Activated CD4-positive, alpha-beta memory T cell treated with anti-CD3 and anti-CD28 coated beads for 36 hours (primary cell): ENCODE measurements around the gene SLC44A2. TPM values are rescaled to one million over a fixed set of nuclear protein-coding genes. Genes with fewer than 3 reads are reported as not detected.

Experiments used
- CTCF ChIA-PET: fragments of 350-600 bp; sonication (Branson Sonifier 250); formaldehyde crosslinking; loops from one replicate; lab custom pipeline; 2021; ENCODE audit warnings: antibody characterized with exemption, inconsistent platforms; lab: Charles Lee
- POLR2A ChIA-PET: fragments of 350-600 bp; sonication (Branson Sonifier 250); formaldehyde crosslinking; loops from one replicate; lab custom pipeline; 2021; ENCODE audit warnings: antibody characterized with exemption; lab: Charles Lee
- DNase-seq: peaks from one replicate; pipeline ENCODE4 v3.0.0-alpha.2; 2020
- H3K27ac Mint-ChIP-seq: one replicate; pipeline ENCODE4 v1.8.0; 2021; ENCODE audit warnings: mixed read lengths
- H3K27me3 Mint-ChIP-seq: one replicate; pipeline ENCODE4 v1.8.0; 2021; ENCODE audit warnings: mixed read lengths
- H3K36me3 Mint-ChIP-seq: one replicate; pipeline ENCODE4 v1.8.0; 2021; ENCODE audit warnings: mixed read lengths
- H3K4me1 Mint-ChIP-seq: one replicate; pipeline ENCODE4 v1.8.0; 2021; ENCODE audit warnings: low read depth, mixed read lengths
- H3K4me3 Mint-ChIP-seq: one replicate; pipeline ENCODE4 v1.8.0; 2021; ENCODE audit warnings: mild to moderate bottlenecking, mixed read lengths
- H3K9me3 Mint-ChIP-seq: one replicate; pipeline ENCODE4 v1.8.0; 2021; ENCODE audit warnings: mixed read lengths
- intact Hi-C: fragments of 100-400 bp; cut with micrococcal nuclease; formaldehyde crosslinking; loops from one replicate; pipeline ENCODE4 v1.15.1; 2023
- total RNA-seq, 2 experiments: library from RNA; stranded (reverse); gene quantifications; one replicate each; pipeline ENCODE4 v1.2.3, GENCODE V29; 2021

The SLC44A2 gene
- total RNA-seq, 2 experiments from 2014 or later: 89.3 to 94.6 TPM

DNA sequence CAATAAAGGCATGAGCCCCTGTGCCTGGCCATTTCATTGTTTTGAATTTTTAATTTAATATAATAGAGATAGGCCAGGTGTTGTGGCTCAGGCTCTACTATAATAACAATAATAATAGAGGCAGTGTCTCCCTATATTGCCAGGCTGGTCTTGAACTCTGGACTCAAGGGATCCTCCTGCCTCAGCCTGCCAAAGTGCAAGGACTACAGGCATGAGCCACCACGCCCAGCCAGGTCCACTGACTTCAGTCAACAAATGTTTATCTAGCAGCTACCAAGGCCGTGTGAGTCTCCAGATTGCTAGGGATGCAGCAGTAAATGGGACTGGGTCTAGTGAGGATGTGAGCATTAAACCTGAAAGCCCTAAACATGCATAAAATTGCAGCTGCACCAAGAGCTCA, 15.0 kb downstream of the SLC44A2 start:
- peaks cover 10% of the 10 kb centered on the region for H3K4me1 Mint-ChIP-seq
- CTCF ChIA-PET: interaction anchor here (0.6 to 13.7 kb wide), 2 partner anchors 59 kb away, joined by 3 to 293 read pairs; no protein-coding TSS in a partner anchor
- peak overlapping the region; percentile 5 for H3K27ac Mint-ChIP-seq
- no peak for DNase-seq
- H3K36me3 Mint-ChIP-seq: peaks cover 39% of the 10 kb centered on the region
- H3K9me3 Mint-ChIP-seq: no peaks in the 10 kb centered on the region
- POLR2A ChIA-PET: interaction anchor here (0.6 kb wide), 1 partner anchor 556 kb away, joined by 4 read pairs; no protein-coding TSS in a partner anchor
- H3K27me3 Mint-ChIP-seq: no peaks in the 10 kb centered on the region
- H3K4me3 Mint-ChIP-seq: no peak overlapping the region
- intact Hi-C loops: no loop called here

DNA sequence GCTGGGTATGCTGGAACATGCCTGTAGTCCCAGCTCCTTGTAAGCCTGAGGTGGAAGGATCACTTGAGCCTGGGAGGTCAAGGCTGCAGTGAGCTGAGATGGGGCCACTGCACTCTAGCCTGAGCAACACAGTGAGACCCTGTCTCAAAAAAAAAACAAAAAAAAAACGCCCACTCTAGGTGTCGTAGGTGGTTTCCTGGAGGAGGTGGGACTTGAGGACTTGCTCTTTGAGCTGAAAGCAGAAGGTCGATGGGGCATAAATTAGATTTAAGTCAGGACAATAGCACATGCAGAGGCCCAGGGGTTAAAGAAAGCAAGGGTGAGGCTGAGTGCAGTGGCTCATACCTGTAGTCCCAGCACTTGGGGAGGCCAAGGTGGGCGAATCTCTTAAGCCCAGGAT, 15.9 kb downstream of the SLC44A2 start:
- ChIA-PET POLR2A (interaction anchor here (0.7 kb wide), 2 partner anchors 10 to 123 kb away, joined by 3 read pairs; no protein-coding TSS in a partner anchor), CTCF (interaction anchor here (0.6 to 13.7 kb wide), 3 partner anchors 8 to 60 kb away, joined by 3 to 293 read pairs (median 3); no protein-coding TSS in a partner anchor)
- intact Hi-C loops: no loop called here
- H3K27me3 Mint-ChIP-seq: no peaks in the 10 kb centered on the region
- peak overlapping the region; percentile 23 for H3K27ac Mint-ChIP-seq
- H3K36me3 Mint-ChIP-seq: peaks cover 34% of the 10 kb centered on the region
- H3K9me3 Mint-ChIP-seq: no peaks in the 10 kb centered on the region
- no peak for DNase-seq
- H3K4me1 Mint-ChIP-seq: peaks cover 10% of the 10 kb centered on the region
- H3K4me3 Mint-ChIP-seq: no peak overlapping the region

DNA sequence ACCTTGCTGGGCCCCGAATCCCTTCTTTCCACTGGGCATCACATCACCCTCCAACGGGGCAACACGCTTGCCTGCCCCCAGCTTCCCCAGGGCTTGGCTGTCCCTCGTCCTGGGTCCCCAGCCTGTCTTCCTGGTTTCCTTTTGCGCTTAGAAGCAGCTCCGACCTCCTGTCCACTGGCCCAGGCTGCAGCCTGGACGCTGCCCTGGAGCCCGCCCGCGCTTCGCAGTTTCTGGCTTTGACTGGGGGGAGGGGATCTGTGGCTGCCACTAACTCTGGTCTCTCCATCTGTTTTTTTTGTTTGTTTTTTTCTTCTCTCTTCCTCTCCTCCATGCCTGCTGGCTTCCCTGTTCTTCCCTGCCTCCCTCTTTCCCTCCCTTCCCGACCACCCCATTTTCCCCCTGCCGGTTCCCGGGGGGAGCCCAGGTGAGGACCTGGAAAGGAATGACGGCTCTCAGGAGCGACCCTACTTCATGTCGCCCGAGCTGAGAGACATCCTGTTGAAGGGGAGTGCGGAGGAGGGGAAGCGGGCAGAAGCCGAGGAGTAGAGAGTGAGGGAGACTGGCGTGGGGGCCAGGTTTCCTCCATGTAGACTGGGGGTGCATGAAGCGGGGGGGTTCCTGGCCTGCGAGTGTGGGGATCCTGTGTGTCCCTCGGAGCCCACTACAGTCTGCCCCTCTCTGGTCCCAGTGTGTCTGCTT, 17.3 kb downstream of the SLC44A2 start:
- peaks cover 20% of the 10 kb centered on the region for H3K36me3 Mint-ChIP-seq
- peaks cover 10% of the 10 kb centered on the region for H3K4me1 Mint-ChIP-seq
- ChIA-PET CTCF (interaction anchor here (13.7 kb wide), 1 partner anchor 61 kb away, joined by 293 read pairs; no protein-coding TSS in a partner anchor), POLR2A (interaction anchor here (0.9 kb wide), 1 partner anchor 40 kb away, joined by 3 read pairs; no protein-coding TSS in a partner anchor)
- peak overlapping the region; percentile 46 for H3K27ac Mint-ChIP-seq
- no peaks in the 10 kb centered on the region for H3K9me3 Mint-ChIP-seq
- no peaks in the 10 kb centered on the region for H3K27me3 Mint-ChIP-seq
- DNase-seq: no peak
- intact Hi-C loops: no loop called here
- H3K4me3 Mint-ChIP-seq: no peak overlapping the region

- H3K4me3 Mint-ChIP-seq: no peak overlapping the region
Measured at GRCh38 chr19:10643172-10643967, 18.0 kb downstream of the SLC44A2 start.

DNA sequence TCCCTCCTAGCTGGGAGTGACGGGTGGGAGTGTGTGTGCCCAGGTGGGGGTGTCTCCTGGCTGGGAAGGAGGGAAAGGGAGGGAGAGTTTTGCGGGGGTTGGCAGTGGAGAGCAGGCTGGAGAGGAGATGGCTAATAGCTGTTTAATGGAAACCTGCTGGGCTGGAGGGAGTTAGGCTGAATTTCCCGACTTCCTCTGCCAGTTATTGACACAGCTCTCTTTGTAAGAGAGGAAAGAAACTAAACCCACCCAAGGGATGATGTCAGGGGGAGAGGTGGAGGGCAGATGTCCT, 18.6 kb downstream of the SLC44A2 start:
- Mint-ChIP-seq H3K27me3 (no peaks in the 10 kb centered on the region), H3K4me3 (no peak overlapping the region), H3K4me1 (peaks cover 11% of the 10 kb centered on the region), H3K36me3 (peaks cover 14% of the 10 kb centered on the region), H3K9me3 (no peaks in the 10 kb centered on the region), H3K27ac (peak overlapping the region; percentile 16)
- DNase-seq: no peak
- intact Hi-C loops: loop anchor here (1.0 kb wide), 1 partner anchor 63 kb away; no protein-coding TSS in a partner anchor
- ChIA-PET POLR2A (interaction anchor here (0.6 to 1.2 kb wide), 3 partner anchors 18 to 62 kb away, joined by 3 to 7 read pairs (median 5); no protein-coding TSS in a partner anchor), CTCF (interaction anchor here (0.7 to 13.7 kb wide), 24 partner anchors 10 to 160 kb away, joined by 3 to 293 read pairs (median 6); partner anchors contain the start of genes CDKN2D, DNM2 and QTRT1)

More at GRCh38 chr19:10643172-10643967, 18.0 kb downstream of the SLC44A2 start:
- intact Hi-C loops: no loop called here
- DNase-seq: no peak
- peaks cover 14% of the 10 kb centered on the region for H3K36me3 Mint-ChIP-seq
- CTCF ChIA-PET: interaction anchor here (0.6 to 13.7 kb wide), 13 partner anchors 9 to 74 kb away, joined by 3 to 293 read pairs (median 6); partner anchors contain the start of genes CDKN2D, DNM2 and QTRT1
- peak overlapping the region; percentile 16 for H3K27ac Mint-ChIP-seq
- H3K4me1 Mint-ChIP-seq: peaks cover 9% of the 10 kb centered on the region
- H3K27me3 Mint-ChIP-seq: no peaks in the 10 kb centered on the region
- POLR2A ChIA-PET: interaction anchor here (0.6 to 1.2 kb wide), 2 partner anchors 17 to 62 kb away, joined by 5 to 7 read pairs; no protein-coding TSS in a partner anchor
- no peaks in the 10 kb centered on the region for H3K9me3 Mint-ChIP-seq

DNA sequence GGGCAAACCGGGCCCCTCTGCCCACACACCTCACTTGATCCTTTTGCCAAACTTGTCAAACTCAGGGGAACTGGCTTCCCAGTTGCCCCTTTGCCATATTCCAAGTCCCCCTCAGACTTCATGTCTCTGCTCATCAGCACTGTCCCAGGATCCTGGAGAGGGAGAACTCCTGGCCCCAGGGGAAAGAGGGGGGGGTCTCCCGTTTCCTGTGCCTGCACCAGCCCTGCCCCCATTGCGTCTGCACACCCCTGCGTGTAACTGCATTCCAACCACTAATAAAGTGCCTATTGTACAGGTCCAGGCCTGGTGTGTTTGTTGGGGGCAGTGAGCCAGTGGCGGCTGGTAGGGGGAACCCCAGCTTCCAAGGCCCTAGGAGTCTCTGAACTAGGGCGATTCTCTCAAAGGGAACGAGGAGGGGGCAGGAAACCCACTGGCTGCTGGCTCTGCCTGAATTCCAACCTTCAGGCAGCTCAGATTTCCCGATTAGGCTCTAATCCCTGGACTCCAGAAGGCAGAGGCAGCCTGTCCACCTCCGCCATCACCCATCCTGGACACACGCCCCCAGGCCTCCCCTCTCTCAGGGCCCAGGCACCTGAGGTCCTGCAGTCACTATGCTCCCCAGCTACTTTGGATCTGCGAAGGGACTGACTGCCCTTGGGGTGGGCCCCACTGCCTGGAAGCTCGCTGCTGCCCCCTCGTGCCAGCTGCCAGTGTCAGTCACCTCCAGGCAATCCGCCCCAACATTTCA, 19.1 kb downstream of the SLC44A2 start:
- ChIA-PET POLR2A (interaction anchor here (0.6 to 1.2 kb wide), 6 partner anchors 27 to 63 kb away, joined by 3 to 7 read pairs (median 3); partner anchors contain the start of gene QTRT1), CTCF (interaction anchor here (0.5 to 13.7 kb wide), 39 partner anchors 9 to 375 kb away, joined by 3 to 293 read pairs (median 4); partner anchors contain the start of genes CDKN2D, DNM2 and QTRT1)
- no peaks in the 10 kb centered on the region for H3K9me3 Mint-ChIP-seq
- H3K27me3 Mint-ChIP-seq: no peaks in the 10 kb centered on the region
- intact Hi-C loops: loop anchor here (1.0 kb wide), 1 partner anchor 63 kb away; no protein-coding TSS in a partner anchor
- H3K4me1 Mint-ChIP-seq: peaks cover 11% of the 10 kb centered on the region
- DNase-seq: peak; percentile 88
- H3K27ac Mint-ChIP-seq: peak overlapping the region; percentile 59
- H3K4me3 Mint-ChIP-seq: no peak overlapping the region
- H3K36me3 Mint-ChIP-seq: peaks cover 10% of the 10 kb centered on the region

DNA sequence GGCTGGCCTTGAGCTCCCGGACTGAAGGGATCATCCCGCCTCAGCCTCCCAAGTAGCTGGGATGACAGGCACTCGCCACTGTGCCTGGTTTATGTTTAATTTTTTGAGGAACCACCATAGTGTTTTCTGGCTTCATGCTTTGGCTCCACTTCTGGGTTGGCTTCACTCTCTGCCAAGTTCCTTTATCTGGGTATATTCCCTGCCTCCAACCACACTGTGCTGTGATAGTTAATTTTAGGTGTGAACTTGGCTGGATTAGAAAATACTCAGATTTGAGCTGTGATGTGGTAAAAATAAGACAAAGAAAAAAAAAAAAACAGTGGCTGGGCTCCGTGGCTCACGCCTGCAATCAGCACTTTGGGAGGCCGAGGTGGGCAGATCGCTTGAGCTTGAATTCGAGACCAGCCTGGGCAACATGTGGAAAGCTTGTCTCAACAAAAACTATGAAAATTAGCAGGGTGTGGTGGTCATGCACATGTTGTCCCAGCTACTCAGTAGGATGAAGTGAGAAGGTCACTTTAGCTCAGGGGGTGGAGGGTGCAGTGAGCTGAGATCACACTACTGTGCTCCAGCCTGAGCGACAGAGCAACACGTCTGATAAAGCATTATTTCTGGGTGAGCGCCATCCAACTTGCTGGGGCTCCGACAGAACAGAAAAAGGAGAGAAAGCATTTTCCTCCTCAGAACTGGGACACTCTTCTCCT, 21.3 kb downstream of the SLC44A2 start:
- ChIA-PET CTCF (interaction anchor here (0.6 to 13.7 kb wide), 10 partner anchors 23 to 233 kb away, joined by 3 to 293 read pairs (median 6); partner anchors contain the start of gene QTRT1), POLR2A (no interaction called here)
- no peaks in the 10 kb centered on the region for H3K27me3 Mint-ChIP-seq
- no peak overlapping the region for H3K27ac Mint-ChIP-seq
- H3K9me3 Mint-ChIP-seq: no peaks in the 10 kb centered on the region
- DNase-seq: no peak
- intact Hi-C loops: no loop called here
- no peak overlapping the region for H3K4me3 Mint-ChIP-seq
- H3K4me1 Mint-ChIP-seq: peaks cover 12% of the 10 kb centered on the region
- peaks cover 6% of the 10 kb centered on the region for H3K36me3 Mint-ChIP-seq

GRCh38 chr19:10648360-10648759, 23.0 kb downstream of the SLC44A2 start:
- Mint-ChIP-seq H3K27me3 (no peaks in the 10 kb centered on the region), H3K4me1 (peaks cover 20% of the 10 kb centered on the region), H3K4me3 (no peak overlapping the region), H3K36me3 (peaks cover 5% of the 10 kb centered on the region), H3K9me3 (no peaks in the 10 kb centered on the region), H3K27ac (no peak overlapping the region)
- ChIA-PET CTCF (interaction anchor here (5.7 to 13.7 kb wide), 2 partner anchors 52 to 67 kb away, joined by 84 to 293 read pairs; partner anchors contain the start of gene QTRT1), POLR2A (no interaction called here)
- no peak for DNase-seq
- intact Hi-C loops: no loop called here

GRCh38 chr19:10651851-10652250, 26.5 kb downstream of the SLC44A2 start:
- Mint-ChIP-seq H3K27ac (peak overlapping the region; percentile 42), H3K27me3 (no peaks in the 10 kb centered on the region), H3K4me3 (peak overlapping the region; percentile 50), H3K36me3 (peaks cover 25% of the 10 kb centered on the region), H3K4me1 (peaks cover 22% of the 10 kb centered on the region), H3K9me3 (peaks cover 2% of the 10 kb centered on the region)
- ChIA-PET CTCF (interaction anchor here (0.6 to 13.7 kb wide), 3 partner anchors 49 to 70 kb away, joined by 4 to 293 read pairs (median 5); partner anchors contain the start of gene QTRT1), POLR2A (interaction anchor here (0.6 kb wide), 1 partner anchor 10 kb away, joined by 3 read pairs; no protein-coding TSS in a partner anchor)
- intact Hi-C loops: loop anchor here (2.0 to 5.0 kb wide), 4 partner anchors 49 to 240 kb away; partner anchors contain the start of gene KEAP1
- DNase-seq: no peak

DNA sequence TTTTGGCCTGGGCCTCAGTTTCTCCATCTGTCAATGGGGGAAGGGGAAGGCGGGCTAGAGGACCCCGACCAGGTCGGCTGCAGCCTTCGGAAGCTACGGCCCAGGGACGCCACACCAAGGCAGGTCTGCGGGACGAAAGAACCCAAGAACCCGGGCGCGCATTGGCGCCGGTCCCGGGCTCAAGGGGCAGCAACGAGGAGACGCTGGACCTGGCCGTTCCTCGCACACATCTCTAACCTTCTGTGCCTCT, 28.1 kb downstream of the SLC44A2 start:
- POLR2A ChIA-PET: interaction anchor here (1.3 kb wide), 1 partner anchor 47 kb away, joined by 8 read pairs; the partner anchor contains the start of gene QTRT1
- DNase-seq: no peak
- peaks cover 31% of the 10 kb centered on the region for H3K4me1 Mint-ChIP-seq

More for the DNA sequence above, 28.1 kb downstream of the SLC44A2 start:
- no peaks in the 10 kb centered on the region for H3K27me3 Mint-ChIP-seq
- peaks cover 33% of the 10 kb centered on the region for H3K36me3 Mint-ChIP-seq
- intact Hi-C loops: loop anchor here (2.0 to 5.0 kb wide), 4 partner anchors 51 to 241 kb away; partner anchors contain the start of gene KEAP1
- peak overlapping the region; percentile 96 for H3K27ac Mint-ChIP-seq
- CTCF ChIA-PET: interaction anchor here (1.0 to 1.2 kb wide), 2 partner anchors 9 to 80 kb away, joined by 3 read pairs; no protein-coding TSS in a partner anchor
- peaks cover 2% of the 10 kb centered on the region for H3K9me3 Mint-ChIP-seq
- H3K4me3 Mint-ChIP-seq: peak overlapping the region; percentile 90
